Nephron (organoid): ENCODE measurements around the gene TEDC1.

Source experiments
- H3K27ac Mint-ChIP-seq, 3 experiments: 2 replicates each; pipeline ENCODE4 v1.8.0; 2020; ENCODE audit warnings: mixed read lengths in 3 of 3, mild to moderate bottlenecking in 2 of 3, moderate library complexity in 1 of 3
- H3K27me3 Mint-ChIP-seq: 2 replicates; pipeline ENCODE4 v1.8.0; 2021; ENCODE audit warnings: low read depth, mild to moderate bottlenecking, moderate library complexity, mixed read lengths
- H3K36me3 Mint-ChIP-seq: 2 replicates; pipeline ENCODE4 v1.8.0; 2020; ENCODE audit warnings: low read depth, mixed read lengths
- H3K4me1 Mint-ChIP-seq: 2 replicates; pipeline ENCODE4 v1.8.0; 2020; ENCODE audit warnings: mixed read lengths
- H3K4me3 Mint-ChIP-seq, 3 experiments: 2 replicates each; pipeline ENCODE4 v1.8.0; 2020; ENCODE audit warnings: mild to moderate bottlenecking in 3 of 3, mixed read lengths in 3 of 3, moderate library complexity in 2 of 3
- H3K9me3 Mint-ChIP-seq: 2 replicates; pipeline ENCODE4 v1.8.0; 2020; ENCODE audit warnings: mixed read lengths
- CTCF ChIP-seq, 3 experiments: fragments of 200-600 bp; sonication (generic); IDR thresholded peaks; one replicate each; pipeline ENCODE4 v1.5.0; 2021; ENCODE audit warnings: antibody characterized with exemption in 3 of 3; ENCODE audit not compliant: unreplicated experiment in 3 of 3

TEDC1 gene

DNA sequence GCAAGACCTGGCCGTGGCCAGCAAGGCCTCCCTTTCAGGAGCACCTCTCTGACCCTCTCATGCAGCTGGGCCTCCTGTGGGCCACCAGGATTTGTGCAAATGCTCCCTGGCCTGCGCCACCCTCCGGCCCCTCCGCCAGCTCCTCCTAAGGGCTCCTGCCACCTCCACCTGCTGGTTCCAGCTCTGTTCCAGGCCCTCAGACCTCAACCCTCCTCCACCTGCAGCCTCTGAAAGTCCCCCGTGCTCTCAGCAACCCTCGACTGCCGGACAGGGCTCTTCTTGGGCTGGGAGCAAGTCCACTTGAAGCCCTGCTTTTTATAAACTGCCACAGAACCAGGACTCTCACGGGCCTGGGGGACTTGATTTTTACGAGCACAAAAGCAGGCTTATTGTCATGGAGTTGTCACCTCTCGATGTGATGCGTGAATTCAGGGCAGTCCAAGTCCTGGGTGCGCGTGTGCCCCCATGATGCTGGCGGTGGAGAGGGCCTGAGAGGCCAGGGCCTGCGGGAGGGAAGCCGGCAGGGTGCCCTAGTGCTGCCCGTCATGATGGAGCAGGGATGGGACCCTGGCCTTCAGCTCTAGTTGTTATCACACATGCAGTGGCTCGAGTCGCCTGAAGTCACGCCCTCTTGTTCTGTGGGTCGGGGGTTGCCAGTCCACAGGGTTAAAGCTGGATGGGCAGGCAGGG is 9.1 kb downstream of the TEDC1 start:
- H3K36me3 Mint-ChIP-seq = no peaks in the 10 kb centered on the region
- no peaks in the 10 kb centered on the region for H3K9me3 Mint-ChIP-seq
- no peak overlapping the region for H3K27ac Mint-ChIP-seq
- H3K4me1 Mint-ChIP-seq = no peaks in the 10 kb centered on the region
- no peak for TF ChIP-seq CTCF (IDR thresholded peaks at IDR 0.05; ENCODE audit: unreplicated experiment in 3 of 3)
- no peak overlapping the region for H3K4me3 Mint-ChIP-seq
- H3K27me3 Mint-ChIP-seq = no peaks in the 10 kb centered on the region

GRCh38 chr14:105500726-105501101 is 9.7 kb downstream of the TEDC1 start:
- H3K4me1 Mint-ChIP-seq = no peaks in the 10 kb centered on the region
- H3K9me3 Mint-ChIP-seq = no peaks in the 10 kb centered on the region
- no peak overlapping the region for H3K27ac Mint-ChIP-seq
- H3K4me3 Mint-ChIP-seq = no peak overlapping the region
- H3K36me3 Mint-ChIP-seq = no peaks in the 10 kb centered on the region
- TF ChIP-seq CTCF (IDR thresholded peaks at IDR 0.05; ENCODE audit: unreplicated experiment in 3 of 3) = no peak
- H3K27me3 Mint-ChIP-seq = no peaks in the 10 kb centered on the region

GRCh38 chr14:105501504-105502291 is 10.7 kb downstream of the TEDC1 start:
- no peak for TF ChIP-seq CTCF (IDR thresholded peaks at IDR 0.05; ENCODE audit: unreplicated experiment in 3 of 3)
- H3K9me3 Mint-ChIP-seq = no peaks in the 10 kb centered on the region
- H3K27me3 Mint-ChIP-seq = no peaks in the 10 kb centered on the region
- no peak overlapping the region for H3K4me3 Mint-ChIP-seq
- no peaks in the 10 kb centered on the region for H3K4me1 Mint-ChIP-seq
- H3K27ac Mint-ChIP-seq = no peak overlapping the region
- H3K36me3 Mint-ChIP-seq = no peaks in the 10 kb centered on the region

- no peak for TF ChIP-seq CTCF (IDR thresholded peaks at IDR 0.05; ENCODE audit: unreplicated experiment in 3 of 3)
These were observed 11.6 kb downstream of the TEDC1 start for GRCh38 chr14:105502446-105503295.

GRCh38 chr14:105503296-105503640 is 12.2 kb downstream of the TEDC1 start:
- H3K27ac Mint-ChIP-seq = no peak overlapping the region
- no peak for TF ChIP-seq CTCF (IDR thresholded peaks at IDR 0.05; ENCODE audit: unreplicated experiment in 3 of 3)
- H3K4me1 Mint-ChIP-seq = no peaks in the 10 kb centered on the region
- H3K36me3 Mint-ChIP-seq = no peaks in the 10 kb centered on the region
- H3K4me3 Mint-ChIP-seq = no peak overlapping the region
- H3K27me3 Mint-ChIP-seq = peaks cover 6% of the 10 kb centered on the region
- no peaks in the 10 kb centered on the region for H3K9me3 Mint-ChIP-seq

More at GRCh38 chr14:105502446-105503295, 11.6 kb downstream of the TEDC1 start:
- no peak overlapping the region for H3K4me3 Mint-ChIP-seq
- peaks cover under 1% of the 10 kb centered on the region for H3K27me3 Mint-ChIP-seq
- no peaks in the 10 kb centered on the region for H3K36me3 Mint-ChIP-seq
- H3K4me1 Mint-ChIP-seq = no peaks in the 10 kb centered on the region
- H3K9me3 Mint-ChIP-seq = no peaks in the 10 kb centered on the region
- H3K27ac Mint-ChIP-seq = no peak overlapping the region
